Activated CD4-positive, alpha-beta T cell treated with anti-CD3 and anti-CD28 coated beads for 1 hour (primary cell): Measurements from ENCODE around the gene CACNA1B.

Source experiments
- DNase-seq: peaks from one replicate; pipeline ENCODE4 v3.0.0-alpha.2; 2020

Gene CACNA1B

DNA sequence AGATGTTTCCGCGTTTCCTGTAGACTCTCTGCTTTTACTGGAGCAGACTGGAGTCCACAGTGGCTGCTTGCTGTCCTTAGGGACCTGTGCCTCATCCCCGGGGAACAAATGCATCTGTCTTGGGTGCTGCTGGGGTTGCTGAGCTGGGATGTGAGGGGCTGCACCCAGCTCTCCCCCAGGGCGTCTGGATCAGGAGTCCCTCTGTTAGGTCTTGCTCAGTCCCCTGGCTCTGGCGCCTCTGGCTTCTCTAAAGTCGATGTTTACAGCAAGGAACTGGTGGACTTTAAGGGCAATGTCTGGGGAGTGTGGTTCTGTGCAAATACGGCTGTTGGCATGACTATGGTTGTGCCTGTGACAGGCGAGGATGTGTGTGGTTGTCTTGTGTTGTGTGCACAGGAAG lies 91.4 kb downstream of the CACNA1B start:
- no peak for DNase-seq

GRCh38 chr9:137969685-137970084 lies 92.1 kb downstream of the CACNA1B start:
- no peak for DNase-seq

DNA sequence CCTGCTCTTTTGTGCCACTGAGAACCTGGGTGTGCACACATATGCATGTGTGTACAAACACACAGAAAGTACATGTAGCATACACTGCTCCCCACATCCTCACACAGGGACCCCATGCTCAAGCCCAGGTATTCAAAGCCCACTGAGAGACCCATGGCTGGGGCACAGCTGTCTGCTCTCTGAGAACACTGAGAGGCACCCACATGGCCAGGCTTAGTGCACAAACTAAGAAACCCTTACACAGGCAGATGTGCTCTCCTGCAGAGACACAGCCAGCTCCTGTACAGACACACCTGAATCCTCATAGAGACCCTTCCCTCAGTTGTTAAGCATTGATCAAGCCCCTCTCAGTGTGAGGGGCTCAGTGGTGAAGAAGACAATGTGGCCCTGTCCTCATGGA lies 92.5 kb downstream of the CACNA1B start:
- no peak for DNase-seq

DNA sequence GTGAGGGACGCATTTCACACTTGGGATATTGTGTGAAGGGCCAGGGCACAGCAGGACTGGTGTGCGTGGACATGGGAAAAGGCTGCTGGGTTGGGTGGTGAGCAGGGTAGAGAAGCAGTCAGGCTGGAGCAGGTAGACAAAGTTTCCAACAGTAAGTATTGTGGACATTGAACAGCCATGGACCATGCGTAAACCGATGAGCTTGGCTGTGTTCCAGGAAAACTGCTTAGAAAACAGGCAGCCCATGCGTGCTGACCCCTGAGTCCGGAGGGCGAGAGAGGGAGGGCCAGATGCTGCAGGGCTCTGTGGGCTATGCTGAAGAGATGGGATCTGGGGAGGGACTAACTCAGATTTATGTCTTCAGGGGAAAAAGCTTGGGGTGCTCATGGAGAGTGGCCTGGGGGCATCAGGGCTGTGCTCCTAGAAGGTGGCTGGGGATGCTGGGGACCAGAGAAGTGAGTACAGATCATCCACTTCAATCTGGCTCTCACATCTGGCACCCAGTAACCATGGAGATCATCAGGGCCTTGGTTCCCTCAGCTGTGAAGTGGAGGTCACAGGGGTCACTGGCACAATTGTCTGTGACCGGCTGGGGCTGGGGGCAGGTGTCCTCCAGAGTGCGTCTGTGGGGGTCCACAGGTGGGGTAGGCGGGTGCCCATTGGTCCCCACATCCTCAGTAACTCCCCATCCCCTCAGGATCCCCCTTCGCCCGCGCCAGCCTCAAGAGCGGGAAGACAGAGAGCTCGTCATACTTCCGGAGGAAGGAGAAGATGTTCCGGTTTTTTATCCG lies 93.3 kb downstream of the CACNA1B start:
- DNase-seq, result no peak

GRCh38 chr9:137971477-137972138 lies 94.0 kb downstream of the CACNA1B start:
- DNase-seq, result no peak

GRCh38 chr9:137972355-137972987 lies 94.9 kb downstream of the CACNA1B start:
- no peak for DNase-seq

DNA sequence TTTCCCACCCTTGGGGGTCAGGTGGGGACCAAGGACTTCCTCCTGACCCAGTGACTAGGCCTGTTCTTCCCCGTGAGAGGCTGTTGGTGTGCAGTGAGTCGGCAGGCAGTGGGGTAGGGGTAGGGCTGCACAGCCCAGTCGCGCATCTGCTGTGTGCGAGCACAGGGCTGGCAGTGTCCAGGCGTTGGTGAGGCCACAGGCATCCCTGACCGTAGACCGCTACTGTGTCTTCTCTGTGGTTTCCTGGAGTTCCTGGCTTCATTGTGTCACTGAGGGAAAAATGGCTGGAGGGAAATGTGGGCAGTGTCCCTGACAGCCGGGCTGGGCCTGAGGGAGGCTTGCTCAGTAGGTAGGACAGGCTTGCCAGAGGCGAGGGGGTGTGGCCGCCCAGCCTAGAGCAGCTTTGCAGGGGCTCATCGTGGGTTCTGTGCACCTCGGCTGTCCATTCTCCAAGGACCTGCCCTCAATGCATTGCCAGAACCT lies 95.4 kb downstream of the CACNA1B start:
- DNase-seq, result no peak

- DNase-seq, result no peak
Observed at GRCh38 chr9:137973829-137974416, 96.3 kb downstream of the CACNA1B start.

GRCh38 chr9:137974746-137975526 lies 97.4 kb downstream of the CACNA1B start:
- DNase-seq, result no peak

DNA sequence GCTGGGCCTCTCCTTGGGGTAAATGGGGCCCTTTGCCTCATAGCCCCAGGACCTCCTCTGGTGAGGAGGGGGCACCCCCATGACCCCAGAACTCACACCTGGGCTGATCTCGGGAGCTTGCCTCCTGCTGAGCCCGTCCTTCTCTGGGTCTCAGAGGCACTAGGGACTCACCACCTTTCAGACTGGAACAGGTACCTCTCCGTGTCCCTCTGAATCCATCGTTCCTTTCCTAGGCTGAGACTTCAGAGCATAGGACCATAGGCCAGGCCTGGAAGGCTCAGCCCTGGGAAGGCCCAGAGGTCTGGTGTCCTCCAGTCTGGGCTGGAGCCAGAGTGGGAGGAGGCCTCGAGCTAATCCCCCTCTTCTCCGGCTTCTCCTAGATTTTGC lies 97.9 kb downstream of the CACNA1B start:
- DNase-seq, result no peak

GRCh38 chr9:137975936-137976565 lies 98.5 kb downstream of the CACNA1B start:
- no peak for DNase-seq

DNA sequence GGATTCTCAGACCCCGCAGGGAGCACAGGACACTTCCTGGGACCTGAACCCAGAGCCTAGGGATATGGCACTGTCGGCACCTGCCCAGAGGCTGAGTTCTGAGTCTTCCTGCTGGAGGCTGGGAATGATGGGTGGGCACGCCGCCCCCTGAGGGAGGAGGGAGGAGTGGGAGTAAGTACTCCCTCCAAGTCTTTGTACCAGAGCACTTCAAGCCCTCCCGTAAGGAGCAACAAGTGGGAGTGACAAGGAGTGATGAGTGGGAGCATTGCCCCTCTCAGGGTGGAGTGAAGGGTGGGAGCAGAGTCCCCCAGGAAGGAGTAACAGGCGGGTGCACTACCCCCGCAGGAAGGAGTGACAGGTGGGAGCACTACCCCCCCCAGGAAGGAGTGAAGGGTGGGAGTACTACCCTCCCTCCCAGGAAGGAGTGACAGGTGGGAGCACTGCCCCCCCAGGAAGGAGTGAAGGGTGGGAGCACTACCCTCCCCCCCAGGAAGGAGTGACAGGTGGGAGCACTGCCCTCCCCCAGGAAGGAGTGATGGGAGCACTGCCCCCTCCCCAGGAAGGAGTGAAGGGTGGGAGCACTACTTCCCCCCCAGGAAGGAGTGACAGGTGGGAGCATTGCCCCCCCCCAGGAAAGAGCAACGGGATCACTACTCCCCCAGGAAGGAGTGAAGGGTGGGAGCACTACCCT lies 100.1 kb downstream of the CACNA1B start:
- no peak for DNase-seq

DNA sequence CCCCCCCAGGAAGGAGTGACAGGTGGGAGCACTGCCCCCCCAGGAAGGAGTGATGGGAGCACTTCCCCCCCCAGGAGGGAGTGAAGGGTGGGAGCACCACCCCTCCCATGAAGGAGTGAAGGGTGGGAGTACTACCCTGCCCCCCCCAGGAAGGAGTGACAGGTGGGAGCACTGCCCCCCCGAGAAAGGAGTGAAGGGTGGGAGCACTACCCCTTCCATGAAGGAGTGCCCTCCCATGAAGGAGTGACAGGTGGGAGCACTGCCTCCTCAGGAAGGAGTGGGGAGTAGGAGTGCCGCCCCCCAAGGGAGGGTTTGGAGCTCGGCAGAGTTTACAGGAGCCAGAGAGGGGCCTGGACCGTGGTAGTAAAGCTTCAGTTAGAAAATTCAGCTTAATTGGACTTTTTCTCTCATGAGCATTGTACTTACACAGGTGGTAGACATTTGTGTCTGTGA lies 100.7 kb downstream of the CACNA1B start:
- DNase-seq, result no peak

DNA sequence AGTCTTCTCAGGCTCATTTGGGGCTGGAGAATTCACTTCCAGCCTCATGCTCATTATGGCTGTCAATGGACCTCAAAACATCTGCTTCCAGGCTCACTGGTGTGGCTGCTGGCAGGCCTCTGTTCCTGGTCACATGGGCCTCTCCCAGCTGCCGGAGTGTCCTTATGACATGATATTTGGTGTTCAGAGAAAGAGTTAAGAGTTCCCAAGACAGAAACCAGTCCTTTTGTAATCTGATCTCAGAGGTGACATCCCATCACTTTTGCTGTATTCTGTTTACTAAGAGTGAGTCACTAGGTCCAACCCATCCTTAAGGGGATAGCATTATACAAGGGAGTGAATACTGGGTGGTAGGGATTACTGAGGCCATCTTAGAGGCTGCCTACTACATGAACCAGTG lies 104.6 kb downstream of the CACNA1B start:
- DNase-seq, result no peak

- no peak for DNase-seq
Observed at GRCh38 chr9:137984005-137984404, 106.4 kb downstream of the CACNA1B start.

GRCh38 chr9:137984520-137985257 lies 107.1 kb downstream of the CACNA1B start:
- no peak for DNase-seq

DNA sequence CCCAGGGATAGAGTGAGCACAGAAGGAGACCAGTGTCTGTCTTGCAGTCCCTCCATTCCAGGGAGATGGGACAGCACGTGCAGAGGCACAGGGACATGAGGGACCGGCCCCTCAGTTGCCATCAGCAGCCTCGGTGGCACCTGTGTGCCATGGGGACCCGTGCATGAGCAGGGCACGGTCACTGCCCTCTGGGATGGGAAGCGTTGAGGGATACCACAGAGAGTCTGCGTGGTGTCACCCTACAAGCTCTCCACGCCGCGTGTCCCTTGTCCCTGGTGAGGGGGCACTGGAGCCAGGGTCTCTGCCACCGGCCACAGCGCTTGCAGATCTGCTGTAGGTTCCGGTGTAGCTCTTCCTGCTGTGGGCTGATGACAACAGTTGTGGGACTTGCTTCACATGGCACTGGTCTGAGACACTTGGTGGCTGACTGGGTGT lies 108.1 kb downstream of the CACNA1B start:
- no peak for DNase-seq

- no peak for DNase-seq
Observed at GRCh38 chr9:137986268-137987099, 108.9 kb downstream of the CACNA1B start.

- no peak for DNase-seq
Observed at GRCh38 chr9:137987244-137988030, 109.9 kb downstream of the CACNA1B start.
